ENCODE measurements around the gene FNDC3B. TPM values are rescaled to one million over a fixed set of nuclear protein-coding genes. Genes with fewer than 3 reads are reported as not detected.

Gene FNDC3B
- total RNA-seq, 4 donors from 2014 or later: 114 to 217 (median 164) TPM

DNA sequence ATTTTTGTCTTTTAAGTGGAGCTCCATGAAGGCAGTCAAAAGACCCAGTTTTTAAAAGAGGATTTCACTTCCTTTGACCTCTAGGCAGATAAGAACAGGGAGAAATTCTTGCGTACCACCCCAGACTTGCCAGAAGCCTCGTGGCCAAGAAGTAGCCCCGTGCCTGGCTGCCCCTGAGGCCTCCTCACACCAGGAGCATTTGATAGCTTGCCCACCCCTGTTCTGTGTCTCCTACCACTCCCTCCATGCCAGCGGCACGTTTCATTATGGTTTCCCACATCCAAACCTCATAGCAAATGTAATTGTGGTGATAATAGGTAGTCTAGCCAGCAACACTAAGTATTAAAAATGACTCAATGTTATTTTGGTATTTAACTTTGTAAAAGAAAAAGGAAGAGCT is 301.2 kb downstream of the FNDC3B start:
- ATAC-seq (ENCODE audit: low FRiP score): no peak

DNA sequence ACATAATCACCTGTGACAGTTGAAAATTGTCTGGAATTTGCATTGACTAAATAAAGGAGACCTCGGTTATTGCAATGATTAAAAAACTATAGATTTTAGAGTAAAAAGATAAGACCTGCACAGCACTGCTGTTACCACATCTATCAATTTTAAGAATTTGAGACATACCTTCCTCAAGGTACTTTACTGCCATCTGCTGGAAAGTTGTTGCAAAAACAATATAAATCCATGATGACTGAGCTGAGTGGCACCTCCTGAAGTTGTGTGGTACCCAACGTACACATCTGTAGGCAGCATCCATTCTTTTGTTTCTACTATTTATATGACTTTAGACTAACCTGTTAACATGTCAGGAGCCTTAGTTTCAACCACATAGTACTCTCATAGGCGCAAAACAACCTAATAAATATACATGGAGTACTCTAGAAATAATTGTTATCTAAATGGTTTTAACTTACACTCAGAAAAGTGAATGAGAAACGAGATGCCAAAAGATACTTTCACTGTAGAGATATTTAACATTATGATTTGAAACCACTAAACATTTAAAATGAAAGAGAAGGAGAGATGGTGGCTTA is 302.2 kb downstream of the FNDC3B start:
- ATAC-seq (ENCODE audit: low FRiP score): peak; percentile 66
- TF ChIP-seq, protein P1, sequence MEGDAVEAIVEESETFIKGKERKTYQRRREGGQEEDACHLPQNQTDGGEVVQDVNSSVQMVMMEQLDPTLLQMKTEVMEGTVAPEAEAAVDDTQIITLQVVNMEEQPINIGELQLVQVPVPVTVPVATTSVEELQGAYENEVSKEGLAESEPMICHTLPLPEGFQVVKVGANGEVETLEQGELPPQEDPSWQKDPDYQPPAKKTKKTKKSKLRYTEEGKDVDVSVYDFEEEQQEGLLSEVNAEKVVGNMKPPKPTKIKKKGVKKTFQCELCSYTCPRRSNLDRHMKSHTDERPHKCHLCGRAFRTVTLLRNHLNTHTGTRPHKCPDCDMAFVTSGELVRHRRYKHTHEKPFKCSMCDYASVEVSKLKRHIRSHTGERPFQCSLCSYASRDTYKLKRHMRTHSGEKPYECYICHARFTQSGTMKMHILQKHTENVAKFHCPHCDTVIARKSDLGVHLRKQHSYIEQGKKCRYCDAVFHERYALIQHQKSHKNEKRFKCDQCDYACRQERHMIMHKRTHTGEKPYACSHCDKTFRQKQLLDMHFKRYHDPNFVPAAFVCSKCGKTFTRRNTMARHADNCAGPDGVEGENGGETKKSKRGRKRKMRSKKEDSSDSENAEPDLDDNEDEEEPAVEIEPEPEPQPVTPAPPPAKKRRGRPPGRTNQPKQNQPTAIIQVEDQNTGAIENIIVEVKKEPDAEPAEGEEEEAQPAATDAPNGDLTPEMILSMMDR (IDR thresholded peaks at IDR 0.05): no peak
- no peak for DNase-seq (ENCODE audit: low spot score)

More for the DNA sequence above, 301.2 kb downstream of the FNDC3B start:
- TF ChIP-seq, protein P1 (IDR thresholded peaks at IDR 0.05): no peak
- no peak for DNase-seq (ENCODE audit: low spot score)

DNA sequence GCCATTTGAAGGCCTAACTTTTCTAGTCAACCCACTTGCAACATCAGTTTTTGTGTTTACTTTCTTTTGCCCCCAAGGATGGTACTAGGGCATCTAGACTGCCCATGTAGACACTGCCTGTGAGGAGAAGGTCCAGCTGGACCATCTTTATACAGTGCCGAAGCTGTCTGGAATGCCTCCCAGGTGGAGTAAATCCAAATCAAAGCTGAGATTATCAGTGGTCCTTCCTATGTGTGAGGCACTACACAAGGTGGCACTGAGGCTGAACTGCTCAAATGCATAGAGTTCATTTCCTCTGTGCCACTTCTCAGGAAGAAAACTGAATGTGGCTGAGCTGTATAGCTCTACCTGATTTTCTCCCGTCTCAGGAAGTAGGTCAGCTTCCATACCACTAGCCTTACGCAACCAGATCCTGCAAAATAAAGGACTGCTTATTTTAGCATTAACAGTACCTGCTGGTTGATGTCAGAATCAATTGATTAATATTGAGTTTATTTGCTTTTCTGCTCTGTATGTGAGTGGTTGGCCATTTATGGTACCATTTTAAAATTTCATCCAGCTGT is 302.8 kb downstream of the FNDC3B start:
- TF ChIP-seq, protein P1 (IDR thresholded peaks at IDR 0.05): no peak
- DNase-seq (ENCODE audit: low spot score) (no peak), ATAC-seq (ENCODE audit: low FRiP score) (no peak)

DNA sequence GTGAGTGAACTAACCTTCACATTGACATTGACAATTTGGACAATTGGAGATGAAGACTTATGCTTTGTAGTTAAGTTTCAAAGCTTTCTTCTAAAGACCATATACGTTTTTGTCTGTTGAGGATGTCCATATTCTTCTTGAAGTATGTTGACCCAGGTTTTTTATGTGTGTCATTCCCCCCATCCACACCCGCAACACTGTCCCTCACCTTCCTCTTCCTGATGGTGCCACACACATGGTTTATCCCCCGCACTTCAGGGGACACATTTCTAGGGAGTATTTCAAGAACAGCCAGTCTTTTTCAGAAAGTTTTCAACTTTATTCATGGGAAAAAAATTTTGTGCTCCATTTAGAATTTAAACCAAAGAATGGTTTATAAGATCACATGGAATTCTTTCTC is 303.7 kb downstream of the FNDC3B start:
- ATAC-seq (ENCODE audit: low FRiP score): no peak
- DNase-seq (ENCODE audit: low spot score): no peak
- TF ChIP-seq, protein P1 (IDR thresholded peaks at IDR 0.05): no peak

DNA sequence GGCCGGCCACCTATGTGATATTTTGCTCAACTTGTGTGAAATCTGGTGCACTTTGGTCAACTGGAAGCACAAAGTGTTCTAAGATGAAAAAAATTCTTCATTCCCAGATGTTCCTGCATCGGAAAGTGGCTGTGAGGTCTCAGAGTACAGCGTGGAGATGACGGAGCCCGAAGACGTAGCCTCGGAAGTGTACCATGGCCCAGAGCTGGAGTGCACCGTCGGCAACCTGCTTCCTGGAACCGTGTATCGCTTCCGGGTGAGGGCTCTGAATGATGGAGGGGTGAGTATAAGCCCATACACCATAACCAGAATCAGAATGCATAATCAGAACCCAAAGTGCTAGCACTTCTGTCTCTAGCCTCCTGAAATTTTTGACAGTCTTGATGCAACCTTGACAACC is 304.6 kb downstream of the FNDC3B start:
- ATAC-seq (ENCODE audit: low FRiP score) (no peak), DNase-seq (ENCODE audit: low spot score) (no peak)
- TF ChIP-seq, protein P1 (IDR thresholded peaks at IDR 0.05): no peak

DNA sequence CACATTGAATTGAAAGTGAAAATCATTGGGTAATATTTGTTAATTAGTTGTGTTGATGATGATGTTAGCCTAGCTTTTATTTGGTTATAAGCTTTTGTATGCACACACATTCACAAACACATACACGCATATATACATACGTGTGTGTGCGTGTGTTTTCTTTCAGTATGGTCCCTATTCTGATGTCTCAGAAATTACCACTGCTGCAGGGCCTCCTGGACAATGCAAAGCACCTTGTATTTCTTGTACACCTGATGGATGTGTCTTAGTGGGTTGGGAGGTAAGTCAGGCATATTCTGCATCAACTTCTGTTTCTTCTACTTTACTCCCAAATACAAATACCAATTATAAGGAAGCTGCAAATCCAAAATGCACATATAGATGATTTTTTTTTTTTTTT is 306.8 kb downstream of the FNDC3B start:
- ATAC-seq (ENCODE audit: low FRiP score): no peak
- DNase-seq (ENCODE audit: low spot score): no peak
- TF ChIP-seq, protein P1 (IDR thresholded peaks at IDR 0.05): no peak

Data from omental fat pad (tissue), 4 donors.